Loucy (cell line): ENCODE data around the gene SACS.

ENCODE experiments used
- H2AFZ ChIP-seq: fragments of 200-600 bp; sonication (generic); 2 replicates; pipeline ENCODE4 v1.6.0; 2016; ENCODE audit warnings: antibody characterized with exemption, mild to moderate bottlenecking, low read length, moderate library complexity
- H3F3A ChIP-seq: fragments of 200-600 bp; 2 replicates; pipeline ENCODE4 v1.6.0; 2016; ENCODE audit warnings: antibody characterized with exemption, low read depth, mild to moderate bottlenecking
- H3K27me3 ChIP-seq: fragments of 200-600 bp; sonication (generic); 2 replicates; pipeline ENCODE4 v1.6.1; 2014; ENCODE audit warnings: low read length, mild to moderate bottlenecking; ENCODE audit not compliant: insufficient read depth, poor library complexity, severe bottlenecking
- H3K36me3 ChIP-seq: fragments of 200-600 bp; sonication (generic); 2 replicates; pipeline ENCODE4 v1.6.1; 2016; ENCODE audit warnings: low read length; ENCODE audit not compliant: insufficient read depth
- H3K4me1 ChIP-seq: fragments of 200-600 bp; sonication (generic); 2 replicates; pipeline ENCODE4 v1.5.1; 2014; ENCODE audit warnings: low read length, mild to moderate bottlenecking; ENCODE audit not compliant: insufficient read depth, poor library complexity, severe bottlenecking
- H3K4me2 ChIP-seq: fragments of 200-600 bp; sonication (generic); 2 replicates; pipeline ENCODE4 v1.6.0; 2014; ENCODE audit warnings: antibody characterized with exemption, low read length, low read depth, mild to moderate bottlenecking; ENCODE audit not compliant: poor library complexity, severe bottlenecking
- H3K4me3 ChIP-seq: fragments of 200-600 bp; sonication (generic); 2 replicates; pipeline ENCODE4 v1.5.1; 2014; ENCODE audit warnings: low read length, mild to moderate bottlenecking, mixed read lengths; ENCODE audit not compliant: poor library complexity, severe bottlenecking
- H3K79me2 ChIP-seq: fragments of 200-600 bp; sonication (generic); 2 replicates; pipeline ENCODE4 v1.6.1; 2014; ENCODE audit warnings: low read length; ENCODE audit not compliant: insufficient read depth
- H3K9ac ChIP-seq: fragments of 200-600 bp; sonication (generic); 2 replicates; pipeline ENCODE4 v1.6.0; 2014; ENCODE audit warnings: mild to moderate bottlenecking, low read depth, low read length, moderate library complexity; ENCODE audit not compliant: poor library complexity, severe bottlenecking
- H3K9me2 ChIP-seq: fragments of 200-600 bp; sonication (generic); replicated peaks from 2 replicates; pipeline ENCODE4 v1.6.1; 2016; ENCODE audit warnings: low read depth, low read length, mixed read lengths
- H3K9me3 ChIP-seq: fragments of 200-600 bp; sonication (generic); 2 replicates; pipeline ENCODE4 v1.6.1; 2014; ENCODE audit warnings: mild to moderate bottlenecking, antibody characterized with exemption, low read length, low read depth; ENCODE audit not compliant: insufficient read depth
- H4K20me1 ChIP-seq: fragments of 200-600 bp; sonication (generic); 2 replicates; pipeline ENCODE4 v1.6.0; 2014; ENCODE audit warnings: antibody characterized with exemption, low read length, mild to moderate bottlenecking; ENCODE audit not compliant: insufficient read depth, poor library complexity, severe bottlenecking
- EZH2phosphoT487 ChIP-seq: fragments of 200-600 bp; IDR thresholded peaks from 2 replicates; pipeline ENCODE4 v1.6.1; 2018; ENCODE audit warnings: antibody characterized with exemption, mild to moderate bottlenecking, moderate library complexity, borderline replicate concordance
- TF ChIP-seq, protein P1 (sequence below): fragments of 200-600 bp; sonication (generic); conservative IDR thresholded peaks from 2 replicates; pipeline ENCODE4 v1.5.1; 2014; ENCODE audit warnings: mild to moderate bottlenecking, antibody characterized with exemption, low read length

Gene SACS

DNA sequence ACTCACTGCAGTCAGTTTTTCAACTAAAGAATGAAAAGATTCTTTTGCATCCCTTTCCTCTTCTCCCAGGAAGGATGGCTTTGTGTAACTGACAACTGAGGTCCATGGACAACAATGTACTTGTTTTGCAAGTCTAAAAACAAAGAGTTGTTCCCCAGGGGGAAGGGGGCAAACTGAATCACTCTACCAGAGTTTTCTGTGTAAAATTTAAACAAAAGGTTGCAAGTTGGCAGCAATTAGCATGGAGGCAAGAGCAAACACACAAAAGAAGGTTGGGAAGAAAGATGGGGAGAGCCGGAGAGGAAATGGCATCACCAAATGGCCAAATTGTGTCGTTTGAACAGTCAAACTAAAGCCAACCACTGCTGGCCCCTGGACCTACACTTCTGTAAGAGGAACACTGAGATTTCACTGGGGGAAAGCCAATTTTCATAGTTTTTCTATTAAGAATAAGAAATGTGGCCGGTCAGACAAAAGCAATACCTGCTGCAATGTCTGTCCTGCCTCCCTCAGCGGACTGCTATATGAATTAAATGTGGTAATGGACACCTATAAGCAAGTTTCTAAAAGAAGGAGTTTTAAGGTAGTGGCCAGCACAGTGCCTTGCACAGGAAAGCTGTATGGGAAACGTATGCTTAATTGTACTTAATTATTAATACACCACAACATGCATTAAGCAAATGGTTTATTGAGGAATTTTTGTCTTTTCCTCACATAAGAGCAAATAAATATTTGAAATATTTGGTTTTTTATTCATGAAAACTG, 16.1 kb upstream of the SACS start:
- no peak overlapping the region for H3K4me2 ChIP-seq
- TF ChIP-seq EZH2phosphoT487: no peak
- TF ChIP-seq, protein P1, sequence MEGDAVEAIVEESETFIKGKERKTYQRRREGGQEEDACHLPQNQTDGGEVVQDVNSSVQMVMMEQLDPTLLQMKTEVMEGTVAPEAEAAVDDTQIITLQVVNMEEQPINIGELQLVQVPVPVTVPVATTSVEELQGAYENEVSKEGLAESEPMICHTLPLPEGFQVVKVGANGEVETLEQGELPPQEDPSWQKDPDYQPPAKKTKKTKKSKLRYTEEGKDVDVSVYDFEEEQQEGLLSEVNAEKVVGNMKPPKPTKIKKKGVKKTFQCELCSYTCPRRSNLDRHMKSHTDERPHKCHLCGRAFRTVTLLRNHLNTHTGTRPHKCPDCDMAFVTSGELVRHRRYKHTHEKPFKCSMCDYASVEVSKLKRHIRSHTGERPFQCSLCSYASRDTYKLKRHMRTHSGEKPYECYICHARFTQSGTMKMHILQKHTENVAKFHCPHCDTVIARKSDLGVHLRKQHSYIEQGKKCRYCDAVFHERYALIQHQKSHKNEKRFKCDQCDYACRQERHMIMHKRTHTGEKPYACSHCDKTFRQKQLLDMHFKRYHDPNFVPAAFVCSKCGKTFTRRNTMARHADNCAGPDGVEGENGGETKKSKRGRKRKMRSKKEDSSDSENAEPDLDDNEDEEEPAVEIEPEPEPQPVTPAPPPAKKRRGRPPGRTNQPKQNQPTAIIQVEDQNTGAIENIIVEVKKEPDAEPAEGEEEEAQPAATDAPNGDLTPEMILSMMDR: no peak
- H3K79me2 ChIP-seq: no peaks in the 10 kb centered on the region
- no peaks in the 10 kb centered on the region for H4K20me1 ChIP-seq
- no peak overlapping the region for H2AFZ ChIP-seq
- no peaks in the 10 kb centered on the region for H3K27me3 ChIP-seq
- no peak overlapping the region for H3K9ac ChIP-seq
- H3F3A ChIP-seq: no peaks in the 10 kb centered on the region
- no peaks in the 10 kb centered on the region for H3K36me3 ChIP-seq
- no peaks in the 10 kb centered on the region for H3K4me1 ChIP-seq
- no peaks in the 10 kb centered on the region for H3K9me3 ChIP-seq
- H3K4me3 ChIP-seq: no peak overlapping the region
- no peaks in the 10 kb centered on the region for H3K9me2 ChIP-seq

DNA sequence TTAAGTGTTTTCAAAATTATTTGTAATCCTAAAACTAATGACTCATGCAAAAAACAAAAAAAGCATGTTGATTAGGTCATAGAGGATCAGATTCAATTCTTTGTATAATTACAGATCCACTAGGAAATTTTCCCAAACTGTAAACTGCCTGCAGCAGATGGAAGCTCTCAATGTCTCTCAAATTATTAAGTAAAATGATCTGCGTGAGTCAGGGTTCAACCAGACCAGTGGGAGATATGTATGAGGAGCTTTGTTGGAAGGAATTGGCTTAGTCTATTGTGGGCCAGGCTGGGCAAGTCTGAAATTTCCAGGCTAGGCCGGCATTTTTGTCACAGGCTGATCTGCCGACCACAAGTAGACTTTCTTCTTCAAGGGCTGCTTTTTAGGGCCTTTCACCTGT, 14.4 kb upstream of the SACS start:
- no peaks in the 10 kb centered on the region for H3K9me3 ChIP-seq
- no peaks in the 10 kb centered on the region for H3F3A ChIP-seq
- no peak overlapping the region for H3K4me3 ChIP-seq
- TF ChIP-seq, protein P1: no peak
- no peak for TF ChIP-seq EZH2phosphoT487
- no peaks in the 10 kb centered on the region for H3K36me3 ChIP-seq
- H3K27me3 ChIP-seq: no peaks in the 10 kb centered on the region
- H4K20me1 ChIP-seq: no peaks in the 10 kb centered on the region
- H3K79me2 ChIP-seq: no peaks in the 10 kb centered on the region
- H3K4me1 ChIP-seq: no peaks in the 10 kb centered on the region
- no peak overlapping the region for H3K9ac ChIP-seq
- no peak overlapping the region for H2AFZ ChIP-seq
- no peak overlapping the region for H3K4me2 ChIP-seq
- no peaks in the 10 kb centered on the region for H3K9me2 ChIP-seq

DNA sequence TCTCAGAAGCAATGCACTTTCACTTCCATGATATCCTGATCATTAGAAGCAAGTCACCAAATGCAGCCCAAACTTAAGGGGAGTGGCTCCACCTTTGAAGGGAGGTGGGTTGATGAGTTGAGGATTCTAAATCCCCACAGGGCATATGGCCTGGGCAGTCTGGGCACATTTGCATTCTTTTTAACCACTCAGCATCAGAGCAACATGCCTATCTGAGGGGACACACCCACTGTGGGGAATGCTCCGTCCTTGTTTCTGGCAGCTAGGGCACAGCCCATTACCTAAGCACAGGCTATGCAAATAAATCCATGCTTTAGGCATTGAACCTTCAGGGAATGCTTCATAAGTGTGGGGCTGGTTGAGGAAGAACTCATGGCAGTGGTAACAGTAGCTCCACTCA, 12.3 kb upstream of the SACS start:
- Histone ChIP-seq H3K9ac (no peak overlapping the region), H3K4me2 (no peak overlapping the region), H3K36me3 (no peaks in the 10 kb centered on the region), H3K9me3 (no peaks in the 10 kb centered on the region), H3K27me3 (no peaks in the 10 kb centered on the region), H2AFZ (no peak overlapping the region), H3F3A (no peaks in the 10 kb centered on the region), H3K79me2 (no peaks in the 10 kb centered on the region), H3K4me3 (no peak overlapping the region), H4K20me1 (no peaks in the 10 kb centered on the region), H3K4me1 (no peaks in the 10 kb centered on the region), H3K9me2 (no peaks in the 10 kb centered on the region)
- TF ChIP-seq EZH2phosphoT487: no peak
- TF ChIP-seq, protein P1: no peak
